Fibroblast of upper back skin (primary cell): ENCODE data around the gene ACVR1.
"Not testable (repeated sequence)": the region's sequence is repeated elsewhere in the genome, so short reads cannot be mapped to it uniquely, and the experiment has no call there.

Source experiments
- DNase-seq: peaks from one replicate; pipeline ENCODE4 v3.0.0-alpha.2; 2013

Gene ACVR1

GRCh38 chr2:157849591-157849990 is 26.5 kb downstream of the ACVR1 start:
- no peak for DNase-seq

- no peak for DNase-seq
Measured at GRCh38 chr2:157848213-157848612, 27.9 kb downstream of the ACVR1 start.

DNA sequence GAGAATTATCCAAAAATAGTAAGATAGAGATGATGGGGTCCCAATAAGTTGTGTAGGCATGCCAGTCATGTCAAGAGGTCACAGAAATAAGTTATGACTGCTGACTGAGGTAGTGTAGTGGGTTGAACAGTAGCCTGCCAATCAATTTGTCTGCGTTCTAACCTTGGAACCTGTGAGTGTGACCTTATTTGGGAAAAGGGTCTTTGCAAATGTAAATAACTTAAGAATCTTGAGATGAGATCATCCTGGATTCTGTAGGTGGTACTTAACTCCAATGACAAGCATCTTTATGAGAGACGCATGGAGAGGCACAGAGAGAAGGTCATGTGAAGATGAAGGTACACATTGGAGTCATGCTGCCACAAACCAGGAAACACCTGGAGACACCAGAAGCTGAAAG is 31.0 kb downstream of the ACVR1 start:
- DNase-seq: no peak

GRCh38 chr2:157843935-157844334 is 32.2 kb downstream of the ACVR1 start:
- no peak for DNase-seq

GRCh38 chr2:157843081-157843480 is 33.0 kb downstream of the ACVR1 start:
- DNase-seq: peak; percentile 50

DNA sequence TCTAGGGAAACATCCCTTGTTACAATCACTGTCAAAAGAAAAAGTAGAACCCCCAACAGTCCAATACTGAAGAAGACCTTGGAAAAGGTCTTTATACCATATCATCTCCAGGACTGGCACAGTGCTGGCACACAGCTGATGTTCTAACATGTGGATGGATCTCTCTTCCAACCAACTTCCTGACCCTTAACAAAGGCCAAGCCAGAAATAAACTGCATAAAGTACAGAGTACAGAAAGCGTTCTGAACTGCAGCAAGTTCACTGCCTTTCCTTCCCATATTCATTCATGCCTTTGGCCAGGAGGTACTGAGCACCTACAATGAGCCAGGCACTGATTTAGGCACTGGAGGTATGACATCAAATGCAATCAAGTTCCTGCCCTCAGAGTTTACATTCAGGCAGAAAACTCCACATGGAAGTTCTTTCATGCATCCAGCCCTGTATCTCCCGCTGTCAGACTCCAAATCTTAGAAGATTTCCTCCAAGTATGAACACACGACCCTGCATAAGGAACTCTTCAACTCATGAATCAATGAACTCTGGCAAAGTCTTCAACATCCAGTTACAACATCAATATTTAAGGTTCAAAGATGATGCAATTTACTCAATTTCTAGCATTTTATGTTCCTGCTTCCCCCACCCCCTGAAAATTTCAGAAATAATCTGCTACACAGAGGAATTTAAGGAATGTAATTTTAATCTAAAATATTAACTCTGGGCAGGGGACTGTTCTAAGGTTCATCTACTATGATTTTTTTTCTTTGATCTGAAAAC is 33.8 kb downstream of the ACVR1 start:
- DNase-seq: peak; percentile 41

GRCh38 chr2:157841485-157841884 is 34.6 kb downstream of the ACVR1 start:
- no peak for DNase-seq

GRCh38 chr2:157840568-157841156 is 35.5 kb downstream of the ACVR1 start:
- peak; percentile 81 for DNase-seq

GRCh38 chr2:157839822-157840221 is 36.3 kb downstream of the ACVR1 start:
- DNase-seq: no peak

GRCh38 chr2:157839162-157839801 is 36.8 kb downstream of the ACVR1 start:
- DNase-seq: peak; percentile 70

DNA sequence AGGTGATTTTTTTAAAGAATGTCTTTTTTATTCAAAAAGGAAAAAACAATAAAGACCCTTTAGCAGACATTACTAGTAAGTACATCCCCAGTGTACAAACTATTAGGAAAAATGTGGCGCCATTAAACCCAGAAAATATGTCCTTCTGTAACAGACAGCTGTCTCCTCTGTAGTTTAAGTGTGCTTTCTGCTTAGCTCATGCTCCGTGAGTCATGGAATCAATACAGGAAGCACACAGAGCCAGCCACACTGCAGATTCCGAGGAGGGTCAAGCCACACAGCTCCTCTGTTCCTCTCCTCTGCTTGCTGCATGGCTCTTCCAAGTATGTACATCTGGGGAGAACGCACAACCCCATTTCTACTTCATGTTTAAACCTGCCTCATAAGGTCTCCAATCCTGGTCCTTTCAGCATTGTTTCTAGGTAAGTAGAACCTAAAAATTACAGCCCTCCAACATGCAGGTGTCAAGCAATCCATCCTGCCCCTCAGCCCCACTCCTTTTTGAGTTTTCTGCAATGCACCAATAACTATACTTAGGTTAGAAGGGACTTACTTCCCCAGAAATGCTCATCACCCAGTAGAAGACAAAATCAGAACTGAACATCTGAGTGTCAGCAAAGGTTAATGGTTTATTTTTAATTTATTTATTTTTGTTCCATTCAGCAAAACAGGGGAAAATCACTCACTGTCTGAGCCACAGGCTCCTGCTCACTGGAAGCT is 37.5 kb downstream of the ACVR1 start:
- DNase-seq: peak; percentile 85

- DNase-seq: no peak
Measured at GRCh38 chr2:157837851-157838441, 38.2 kb downstream of the ACVR1 start.

GRCh38 chr2:157836531-157836930 is 39.6 kb downstream of the ACVR1 start:
- DNase-seq: no peak

DNA sequence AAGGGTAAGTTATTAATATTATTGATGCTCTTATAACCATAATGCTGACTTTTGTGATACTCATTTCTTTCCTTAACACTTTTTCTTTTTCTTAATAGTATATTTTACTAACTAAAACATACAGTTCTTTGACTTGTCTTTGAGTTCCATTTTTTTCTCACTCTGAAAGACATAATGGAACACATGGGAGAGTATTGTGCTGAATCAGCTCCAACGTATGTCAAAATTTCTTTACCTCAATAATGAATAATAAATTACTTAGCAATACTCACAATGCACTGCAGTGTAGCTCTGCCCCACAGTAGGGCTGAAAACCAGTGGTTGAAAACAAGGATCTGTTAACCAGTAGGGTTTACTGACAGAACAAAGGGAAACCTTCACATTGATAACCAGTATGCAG is 40.7 kb downstream of the ACVR1 start:
- DNase-seq: no peak

DNA sequence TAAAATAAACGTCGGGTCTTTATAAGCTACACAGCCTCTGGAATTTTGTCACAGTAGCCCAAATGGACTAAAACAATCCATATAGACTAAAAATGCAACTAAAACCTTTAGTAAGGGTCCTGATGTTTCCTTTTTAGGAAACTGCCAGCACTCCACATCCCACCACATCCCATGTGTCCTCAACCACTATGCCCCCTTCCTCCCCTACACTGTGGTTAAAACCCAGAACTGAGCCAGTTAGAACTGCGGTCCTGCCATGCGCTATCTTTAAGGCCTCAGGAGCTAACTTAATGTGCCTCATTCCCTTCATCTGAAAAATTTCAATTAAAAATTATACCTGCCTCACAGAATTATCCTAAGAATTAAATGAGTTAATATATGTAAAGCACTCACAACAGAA is 41.1 kb downstream of the ACVR1 start:
- no peak for DNase-seq

DNA sequence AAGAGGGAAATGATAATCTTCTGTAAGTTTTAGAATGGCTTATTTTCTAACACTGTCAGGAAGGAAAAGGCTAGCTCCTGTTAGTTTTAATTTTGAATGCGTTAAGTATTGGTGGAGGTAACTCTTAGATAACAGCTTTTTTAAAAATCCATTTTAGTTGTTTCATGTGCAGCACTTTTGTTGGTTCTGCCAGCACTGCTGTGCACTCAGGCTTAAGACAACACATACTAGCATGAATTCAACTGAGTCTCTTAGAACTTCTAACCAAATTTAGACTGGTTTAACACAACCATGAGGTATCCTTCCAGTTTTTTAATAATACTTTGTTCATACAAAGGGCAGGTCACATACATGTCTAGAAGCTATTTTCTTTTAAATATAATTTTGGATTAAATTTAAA is 42.4 kb downstream of the ACVR1 start:
- DNase-seq: no peak

GRCh38 chr2:157831573-157832315 is 44.4 kb downstream of the ACVR1 start:
- no peak for DNase-seq

DNA sequence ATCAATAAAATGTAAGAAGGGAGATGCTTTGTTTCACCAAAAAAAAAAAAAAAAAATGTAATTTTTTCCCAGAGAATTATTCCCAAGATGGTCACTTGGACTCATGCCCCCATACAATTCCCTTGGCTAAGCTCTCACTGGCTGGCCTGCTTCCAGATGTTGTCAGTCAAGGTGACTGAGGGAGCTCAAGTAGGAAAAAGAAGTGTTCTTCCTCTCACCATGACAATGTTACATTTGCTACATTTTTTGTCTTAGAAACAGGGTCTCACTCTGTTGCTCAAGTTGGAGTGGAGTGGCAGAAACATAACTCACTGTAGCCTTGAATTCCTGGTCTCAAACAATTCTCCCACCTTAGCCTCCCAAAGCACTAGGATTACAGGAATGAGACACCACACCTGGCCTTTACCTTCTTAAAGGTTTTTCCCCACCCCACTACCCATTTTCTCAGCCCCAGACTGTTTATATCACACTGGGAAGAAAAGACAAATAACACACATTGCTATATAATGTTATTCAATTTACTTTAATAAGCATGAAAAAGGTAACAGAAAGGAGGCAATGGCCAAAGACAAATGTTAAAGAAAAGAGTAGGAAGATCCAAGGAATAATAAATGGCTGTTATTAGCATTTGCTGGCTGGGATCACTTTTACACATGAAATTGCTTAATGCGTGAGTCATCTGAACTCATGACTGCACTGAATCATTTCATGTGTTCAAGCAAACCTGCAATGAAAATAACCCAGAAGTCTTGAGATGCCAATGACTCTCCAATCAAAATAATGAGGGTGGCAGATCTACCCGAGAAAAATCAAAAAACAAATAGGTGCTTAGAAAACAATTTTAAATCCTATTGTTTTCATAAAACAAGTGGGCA is 45.2 kb downstream of the ACVR1 start:
- peak; percentile 89 for DNase-seq

GRCh38 chr2:157830266-157830665 is 45.9 kb downstream of the ACVR1 start:
- no peak for DNase-seq

DNA sequence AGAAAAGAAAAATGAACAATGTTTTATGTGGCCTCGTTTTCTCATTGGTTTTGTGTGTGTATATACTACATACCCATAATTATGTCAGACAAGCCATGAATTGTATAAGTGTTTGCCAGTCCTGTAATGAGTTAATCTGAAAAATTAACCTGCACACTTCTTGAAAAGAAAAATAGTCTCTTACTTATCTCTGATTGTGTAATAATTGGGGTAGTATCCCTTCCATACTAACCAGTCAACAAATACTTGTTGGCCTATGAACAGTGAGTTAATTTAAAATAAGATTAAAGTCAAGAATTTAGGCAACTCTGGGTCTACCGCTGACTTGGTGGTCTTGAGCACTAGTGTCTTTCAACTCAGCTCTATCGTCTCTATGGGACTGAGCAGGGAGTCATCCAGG is 48.8 kb downstream of the ACVR1 start:
- DNase-seq: no peak

DNA sequence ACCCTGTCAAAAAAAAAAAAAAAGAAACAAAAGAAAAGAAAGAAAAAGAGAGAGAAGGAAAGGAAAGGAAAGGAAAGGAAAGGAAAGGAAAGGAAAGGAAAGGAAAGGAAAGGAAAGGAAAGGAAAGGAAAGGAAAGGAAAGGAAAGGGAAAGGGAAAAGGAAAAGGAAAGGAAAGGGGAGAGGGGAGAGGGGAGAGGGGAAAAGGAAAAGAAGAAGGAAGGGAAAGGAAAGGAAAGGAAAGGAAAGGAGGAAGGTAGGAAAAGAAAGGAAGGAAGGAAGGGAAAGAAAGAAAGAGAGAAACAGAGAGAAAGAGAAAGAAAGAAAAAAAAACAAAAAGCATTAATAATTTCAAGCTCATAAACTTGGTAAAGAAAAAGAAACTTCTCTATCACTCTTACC is 49.5 kb downstream of the ACVR1 start:
- DNase-seq: not testable (repeated sequence)
